HCT116 (cell line): ENCODE measurements around the gene DYNLRB1. TPM values are rescaled to one million over a fixed set of nuclear protein-coding genes. Genes with fewer than 3 reads are reported as not detected.

Experiments
- ATAC-seq: fragments of 200-7000 bp; cut with Tn5 transposase; 2 replicates; pipeline ENCODE4 v1.9.1; 2020; ENCODE audit warnings: mild to moderate bottlenecking, moderate library complexity
- BruUV-seq: library from RNA; stranded (reverse); fragments of 400-500 nt; replicated peaks from 2 replicates; lab custom pipeline; 2021; lab: Mats Ljungman, UMichigan
- CTCF ChIA-PET: fragments of 300-600 bp; sonication (Branson Sonifier 250); formaldehyde crosslinking; loops from one replicate; lab custom pipeline; 2021; ENCODE audit warnings: antibody characterized with exemption; lab: Charles Lee
- POLR2A ChIA-PET: fragments of 300-600, 350-600 bp; sonication (Branson Sonifier 250); formaldehyde crosslinking; loops from one replicate; lab custom pipeline; 2021; ENCODE audit warnings: antibody characterized with exemption; lab: Charles Lee
- RAD21 ChIA-PET, 2 experiments: fragments of 300-600 bp; sonication (Branson Sonifier 250); formaldehyde crosslinking; loops; one replicate each; lab custom pipeline; 2023; ENCODE audit warnings: low total read pairs in 2 of 2; ENCODE audit not compliant: uncharacterized antibody in 2 of 2, unreplicated experiment in 2 of 2, low non-redundant PET in 1 of 2; lab: Charles Lee
- DNase-seq: peaks from one replicate; pipeline ENCODE4 v3.0.0-alpha.2; 2010; ENCODE audit warnings: low read depth, low spot score
- H2AFZ ChIP-seq: fragments of 200-600 bp; shearing (Covaris generic), sonication (generic); 2 replicates; pipeline ENCODE4 v1.6.1; 2017; ENCODE audit warnings: low read depth, mixed run types, mixed read lengths, antibody characterized with exemption, low read length; ENCODE audit not compliant: poor library complexity, severe bottlenecking
- H3K27ac ChIP-seq: 2 replicates; pipeline ENCODE4 v1.5.1; 2012; ENCODE audit warnings: low read depth, low read length
- H3K27me3 ChIP-seq: fragments of 200-600 bp; sonication (generic); 2 replicates; pipeline ENCODE4 v1.6.1; 2016; ENCODE audit warnings: mixed run types, low read length, mixed read lengths; ENCODE audit not compliant: insufficient read depth
- H3K36me3 ChIP-seq, 2 experiments: fragments of 200-500 bp in 1 of 2; fragments of 200-600 bp in 1 of 2; sonication (Bioruptor generic) in 1 of 2; sonication (generic) in 1 of 2; 2 replicates each; pipeline versions ENCODE4 v1.5.1 to v1.6.1; 2014 to 2016; ENCODE audit warnings: low read length in 2 of 2, inconsistent platforms in 1 of 2, mixed read lengths in 1 of 2, mixed run types in 1 of 2; ENCODE audit not compliant: insufficient read depth in 2 of 2, control insufficient read depth in 1 of 2
- H3K4me1 ChIP-seq, 2 experiments: fragments of 200-600 bp in 1 of 2; sonication (generic) in 1 of 2; 2 replicates each; pipeline versions ENCODE4 v1.5.1 to v1.6.1; 2012 to 2017; ENCODE audit warnings: low read length in 2 of 2, inconsistent platforms in 1 of 2, mild to moderate bottlenecking in 1 of 2, mixed read lengths in 1 of 2, mixed run types in 1 of 2, moderate library complexity in 1 of 2; ENCODE audit not compliant: insufficient read depth in 2 of 2, control insufficient read depth in 1 of 2
- H3K4me2 ChIP-seq: fragments of 200-600 bp; sonication (generic); 2 replicates; pipeline ENCODE4 v1.6.1; 2017; ENCODE audit warnings: mixed run types, low read length, mixed read lengths
- H3K4me3 ChIP-seq, 2 experiments: fragments of 200-600 bp in 1 of 2; sonication (generic) in 1 of 2; replicated peaks in 1 of 2; 2 replicates each; pipeline ENCODE4 v1.5.1; 2011 to 2016; ENCODE audit warnings: low read length in 2 of 2, control low read depth in 1 of 2, low read depth in 1 of 2, mild to moderate bottlenecking in 1 of 2, mixed read lengths in 1 of 2, mixed run types in 1 of 2
- H3K79me2 ChIP-seq: fragments of 200-600 bp; sonication (generic); 2 replicates; pipeline ENCODE4 v1.6.1; 2017; ENCODE audit warnings: mild to moderate bottlenecking, mixed run types, low read length, moderate library complexity, mixed read lengths; ENCODE audit not compliant: insufficient read depth
- H3K9ac ChIP-seq: fragments of 200-600 bp; sonication (generic); 2 replicates; pipeline ENCODE4 v1.6.1; 2016; ENCODE audit warnings: low read length, mixed read lengths
- H3K9me2 ChIP-seq: fragments of 200-600 bp; sonication (generic), shearing (Covaris generic); 2 replicates; pipeline ENCODE4 v1.6.1; 2017; ENCODE audit warnings: mixed run types, mild to moderate bottlenecking, moderate library complexity; ENCODE audit not compliant: insufficient read depth
- H3K9me3 ChIP-seq, 2 experiments: fragments of 200-500 bp in 1 of 2; fragments of 200-600 bp in 1 of 2; sonication (Bioruptor generic) in 1 of 2; sonication (generic) in 1 of 2; 2 replicates each; pipeline ENCODE4 v1.6.1; 2014 to 2017; ENCODE audit warnings: low read length in 2 of 2, mixed read lengths in 2 of 2, inconsistent platforms in 1 of 2, low read depth in 1 of 2, mild to moderate bottlenecking in 1 of 2, mixed run types in 1 of 2, moderate library complexity in 1 of 2; ENCODE audit not compliant: control insufficient read depth in 1 of 2, insufficient read depth in 1 of 2
- H4K20me1 ChIP-seq: fragments of 200-600 bp; sonication (generic), shearing (Covaris generic); 2 replicates; pipeline ENCODE4 v1.6.1; 2017; ENCODE audit warnings: mixed run types, mild to moderate bottlenecking, moderate library complexity; ENCODE audit not compliant: insufficient read depth
- ATF3 ChIP-seq: IDR thresholded peaks from 2 replicates; pipeline ENCODE4 v1.6.1; 2012
- FOSL1 ChIP-seq: IDR thresholded peaks from 2 replicates; pipeline ENCODE4 v1.6.1; 2012; ENCODE audit warnings: low read depth
- POLR2A ChIP-seq: IDR thresholded peaks from 2 replicates; pipeline ENCODE4 v1.7.0; 2011; ENCODE audit warnings: borderline replicate concordance; ENCODE audit not compliant: insufficient read depth, insufficient read length; ENCODE audit errors: extremely low read depth
- POLR2AphosphoS5 ChIP-seq: IDR thresholded peaks from 2 replicates; pipeline ENCODE4 v1.6.1; 2011; ENCODE audit warnings: mild to moderate bottlenecking, low read depth, low read length, moderate library complexity
- RAD21 ChIP-seq: IDR thresholded peaks from 2 replicates; pipeline ENCODE4 v1.6.1; 2012; ENCODE audit warnings: low read depth, mild to moderate bottlenecking
- REST ChIP-seq: IDR thresholded peaks from 2 replicates; pipeline ENCODE4 v1.6.1; 2012; ENCODE audit warnings: low read depth
- TCF7L2 ChIP-seq: IDR thresholded peaks from 2 replicates; pipeline ENCODE4 v1.7.0; 2011; ENCODE audit warnings: borderline replicate concordance, inconsistent platforms; ENCODE audit not compliant: insufficient read depth, insufficient read length; ENCODE audit errors: extremely low read depth
- intact Hi-C: fragments of 100-400 bp; cut with micrococcal nuclease; formaldehyde crosslinking; loops from 2 replicates; pipeline ENCODE4 v1.10.0; 2022
- total RNA-seq: library from RNA; stranded (reverse); gene quantifications from one replicate; pipeline ENCODE4 v1.2.1, GENCODE V29; 2021; ENCODE audit not compliant: unreplicated experiment
- TF ChIP-seq, protein P1 (sequence below): IDR thresholded peaks from 2 replicates; pipeline ENCODE4 v1.6.1; 2011; ENCODE audit warnings: mild to moderate bottlenecking, low read length, moderate library complexity; ENCODE audit not compliant: insufficient replicate concordance; ENCODE audit errors: extremely low read depth

Gene DYNLRB1
- total RNA-seq, 1 experiment from 2014 or later, result 106 TPM

DNA sequence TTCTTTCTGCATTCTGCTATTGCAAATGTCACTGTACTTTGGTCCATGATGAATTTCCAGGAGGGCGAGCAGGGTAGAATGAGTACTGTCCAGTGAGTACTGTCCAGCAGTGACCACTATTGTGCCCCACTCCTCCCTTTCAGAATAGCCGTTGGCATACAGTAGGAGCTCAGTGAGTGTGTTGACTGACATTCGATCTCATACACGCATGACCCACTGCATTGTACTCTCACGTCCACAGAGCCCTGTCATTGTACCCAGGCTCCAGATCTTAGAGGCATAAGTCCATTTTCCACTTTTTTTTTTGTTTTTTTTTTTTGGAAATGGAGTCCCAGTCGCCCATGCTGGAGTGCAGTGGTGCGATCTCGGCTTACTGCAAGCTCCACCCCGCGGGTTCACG is 8.2 kb downstream of the DYNLRB1 start:
- RAD21 ChIA-PET, result no interaction called here
- H3K36me3 ChIP-seq, result peaks cover 11 to 21% of the 10 kb centered on the region in 2 experiments
- intact Hi-C loops, result no loop called here

More for the DNA sequence above, 8.2 kb downstream of the DYNLRB1 start:
- no peak for TF ChIP-seq FOSL1
- TF ChIP-seq, protein P1, sequence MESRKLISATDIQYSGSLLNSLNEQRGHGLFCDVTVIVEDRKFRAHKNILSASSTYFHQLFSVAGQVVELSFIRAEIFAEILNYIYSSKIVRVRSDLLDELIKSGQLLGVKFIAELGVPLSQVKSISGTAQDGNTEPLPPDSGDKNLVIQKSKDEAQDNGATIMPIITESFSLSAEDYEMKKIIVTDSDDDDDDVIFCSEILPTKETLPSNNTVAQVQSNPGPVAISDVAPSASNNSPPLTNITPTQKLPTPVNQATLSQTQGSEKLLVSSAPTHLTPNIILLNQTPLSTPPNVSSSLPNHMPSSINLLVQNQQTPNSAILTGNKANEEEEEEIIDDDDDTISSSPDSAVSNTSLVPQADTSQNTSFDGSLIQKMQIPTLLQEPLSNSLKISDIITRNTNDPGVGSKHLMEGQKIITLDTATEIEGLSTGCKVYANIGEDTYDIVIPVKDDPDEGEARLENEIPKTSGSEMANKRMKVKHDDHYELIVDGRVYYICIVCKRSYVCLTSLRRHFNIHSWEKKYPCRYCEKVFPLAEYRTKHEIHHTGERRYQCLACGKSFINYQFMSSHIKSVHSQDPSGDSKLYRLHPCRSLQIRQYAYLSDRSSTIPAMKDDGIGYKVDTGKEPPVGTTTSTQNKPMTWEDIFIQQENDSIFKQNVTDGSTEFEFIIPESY, result no peak
- no peak for TF ChIP-seq POLR2A
- no peak for TF ChIP-seq ATF3
- TF ChIP-seq REST, result no peak
- TF ChIP-seq RAD21, result no peak
- no peak for TF ChIP-seq TCF7L2
- TF ChIP-seq POLR2AphosphoS5, result no peak
- DNase-seq (no peak), ATAC-seq (no peak)
- H3K79me2 ChIP-seq, result peaks cover 69% of the 10 kb centered on the region
- H3K9me2 ChIP-seq, result no peaks in the 10 kb centered on the region
- H3K9ac ChIP-seq, result no peak overlapping the region
- H3K27me3 ChIP-seq, result no peaks in the 10 kb centered on the region
- H2AFZ ChIP-seq, result no peak overlapping the region
- no peaks in the 10 kb centered on the region; the same call in 1 of the 2 replicates for H4K20me1 ChIP-seq
- no peaks in the 10 kb centered on the region for H3K9me3 ChIP-seq
- H3K4me1 ChIP-seq, result peaks cover 30 to 44% of the 10 kb centered on the region in 2 experiments
- H3K4me2 ChIP-seq, result no peak overlapping the region
- ChIA-PET POLR2A (no interaction called here), CTCF (interaction anchor here (1.9 to 6.0 kb wide), 2 partner anchors 8 to 211 kb away, joined by 9 to 127 read pairs; partner anchors contain the start of gene DYNLRB1)
- no TSS peak for BruUV-seq
- no peak overlapping the region for H3K27ac ChIP-seq
- H3K4me3 ChIP-seq, result no peak overlapping the region
